ENCODE results near the gene PLA2G6.
"Not testable (repeated sequence)": the region's sequence is repeated elsewhere in the genome, so short reads cannot be mapped to it uniquely, and the experiment has no call there.

The PLA2G6 gene

GRCh38 chr22:38129021-38129420, 52.6 kb downstream of the PLA2G6 start:
- no peak for DNase-seq

DNA sequence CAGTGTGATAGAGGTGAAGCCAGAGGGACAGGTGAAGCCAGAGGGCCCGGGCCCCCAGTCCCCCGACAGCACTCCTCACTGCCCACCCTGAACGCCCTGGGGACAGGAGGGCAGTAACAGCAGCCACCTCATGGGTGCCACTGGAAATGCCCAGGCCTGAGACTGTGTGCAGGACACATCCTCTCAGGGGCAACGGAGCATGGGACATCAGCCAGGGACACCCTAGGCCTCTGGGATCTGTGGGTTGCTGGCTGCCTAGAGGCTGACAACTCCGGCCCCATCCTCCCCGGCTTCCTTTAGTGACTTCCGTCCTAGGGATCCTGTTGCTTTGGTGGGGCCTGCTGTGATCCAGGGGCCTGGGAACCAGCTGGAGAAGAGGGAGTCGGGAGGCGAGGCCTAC, 53.8 kb downstream of the PLA2G6 start:
- DNase-seq, result no peak

DNA sequence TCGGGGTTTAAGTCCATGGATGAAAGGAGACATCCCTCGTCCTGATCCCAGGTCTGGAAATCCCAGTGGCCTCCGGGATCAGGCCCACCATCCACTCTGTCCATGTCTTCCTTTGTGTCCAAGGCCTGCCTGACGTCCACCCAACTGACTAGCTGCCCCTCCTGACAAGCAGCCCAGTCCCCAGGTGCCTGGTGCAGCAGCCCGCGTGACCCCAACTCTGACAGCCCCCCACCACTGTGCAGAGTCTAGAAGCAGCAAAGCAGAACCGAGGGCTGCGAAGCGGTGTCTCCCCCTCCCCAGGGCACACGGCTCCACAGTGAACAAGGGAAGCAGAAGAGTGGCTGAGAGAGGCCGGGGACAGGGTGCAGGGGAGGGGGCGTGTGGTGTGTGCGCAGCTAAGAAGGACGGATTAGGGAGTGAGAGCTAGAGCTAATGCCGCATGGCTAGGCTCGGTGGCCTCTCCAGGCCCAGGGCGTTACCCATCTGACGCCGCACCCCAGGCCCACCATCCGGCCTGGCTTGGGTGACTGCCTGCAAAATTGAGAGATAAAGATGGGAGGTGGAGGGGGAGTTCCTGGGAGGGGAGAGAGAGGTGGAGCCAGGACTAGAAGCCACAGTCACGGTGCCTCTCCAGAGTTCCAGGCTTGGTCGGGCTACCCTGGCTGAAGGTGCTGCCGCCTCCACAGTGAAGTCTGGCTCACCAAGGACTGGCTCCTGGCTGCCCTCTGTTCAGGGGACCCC, 54.5 kb downstream of the PLA2G6 start:
- no peak for DNase-seq

GRCh38 chr22:38125751-38126201, 55.9 kb downstream of the PLA2G6 start:
- DNase-seq, result no peak

GRCh38 chr22:38125038-38125610, 56.5 kb downstream of the PLA2G6 start:
- no peak for DNase-seq

DNA sequence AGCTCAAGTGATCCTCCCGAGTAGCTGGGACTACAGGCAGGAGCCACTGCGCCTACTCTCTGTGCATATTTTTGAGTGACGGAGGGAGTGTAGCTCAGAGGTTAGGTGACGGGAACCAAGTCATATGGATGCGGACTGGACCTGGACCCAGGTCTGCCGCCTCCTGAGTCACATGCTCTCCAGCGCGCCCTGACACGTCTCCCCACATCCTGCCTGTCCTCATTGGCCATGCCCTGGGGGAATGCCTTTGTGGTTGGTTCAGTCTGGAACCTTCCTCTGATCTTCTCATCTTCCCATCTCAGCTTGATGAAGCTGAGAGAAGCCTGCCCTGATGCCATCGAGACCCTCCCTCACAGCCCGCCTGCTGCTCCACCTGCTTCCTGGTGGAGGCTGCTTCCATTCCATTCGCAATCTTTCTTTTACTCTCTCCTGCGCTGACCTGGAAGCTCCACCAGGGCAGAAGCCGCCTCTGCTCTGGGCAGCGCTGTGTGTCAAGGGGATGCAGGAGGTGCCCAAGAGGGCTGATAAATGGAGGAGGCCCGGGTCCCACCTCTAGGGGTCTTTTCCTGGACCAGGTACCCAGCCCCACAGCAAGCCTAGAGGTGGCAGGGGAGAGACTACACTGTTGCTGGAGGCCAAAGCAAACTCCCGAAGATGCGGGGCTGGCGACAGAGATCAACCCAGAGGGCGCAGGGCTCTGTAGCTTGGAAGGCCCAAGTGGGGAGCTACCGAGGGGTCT, 57.2 kb downstream of the PLA2G6 start:
- no peak for DNase-seq

- no peak for DNase-seq
Observed at GRCh38 chr22:38122616-38123015, 59.0 kb downstream of the PLA2G6 start.

- DNase-seq, result no peak
Observed at GRCh38 chr22:38120359-38121110, 61.1 kb downstream of the PLA2G6 start.

DNA sequence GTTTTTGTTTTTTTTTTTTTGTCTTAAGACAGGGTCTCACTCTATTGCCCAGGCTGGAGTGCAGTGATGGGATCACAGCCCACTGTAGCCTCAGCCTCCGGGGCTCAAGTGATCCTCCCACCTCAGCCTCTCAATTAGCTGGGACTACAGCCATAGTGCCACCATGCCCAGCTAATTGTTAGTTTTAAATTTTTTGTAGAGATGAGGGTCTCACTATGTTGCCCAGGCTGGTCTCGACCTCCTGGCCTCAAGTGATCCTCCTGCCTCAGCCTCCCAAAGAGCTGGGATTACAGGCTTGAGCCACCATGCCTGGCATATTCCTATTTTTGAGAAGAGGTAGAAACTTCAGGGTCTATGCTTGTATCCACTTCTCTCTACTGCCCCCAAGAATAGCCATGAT, 62.9 kb downstream of the PLA2G6 start:
- not testable (repeated sequence) for DNase-seq

- no peak for DNase-seq
Observed at GRCh38 chr22:38118182-38118581, 63.4 kb downstream of the PLA2G6 start.

DNA sequence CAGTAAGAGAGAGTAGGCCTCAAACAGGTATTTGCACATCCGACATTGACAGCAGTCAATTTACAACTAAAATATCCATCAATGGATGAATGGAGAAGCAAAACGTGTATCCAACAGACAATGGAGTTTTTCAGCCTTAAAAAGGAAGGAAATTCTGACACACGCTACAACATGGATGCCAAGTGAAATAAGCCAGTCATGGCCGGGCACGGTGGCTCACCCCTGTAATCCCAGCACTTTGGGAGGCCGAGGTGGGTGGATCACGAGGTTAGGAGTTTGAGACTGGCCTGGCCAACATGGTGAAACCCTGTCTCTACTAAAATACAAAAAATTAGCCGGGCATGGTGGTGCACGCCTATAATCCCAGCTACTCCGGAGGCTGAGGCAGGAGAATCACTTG, 64.1 kb downstream of the PLA2G6 start:
- not testable (repeated sequence) for DNase-seq

- no peak for DNase-seq
Observed at GRCh38 chr22:38115423-38116205, 66.0 kb downstream of the PLA2G6 start.

- peak; percentile 69 for DNase-seq
Observed at GRCh38 chr22:38114484-38115398, 66.9 kb downstream of the PLA2G6 start.

- no peak for DNase-seq
Observed at GRCh38 chr22:38112381-38112780, 69.2 kb downstream of the PLA2G6 start.

DNA sequence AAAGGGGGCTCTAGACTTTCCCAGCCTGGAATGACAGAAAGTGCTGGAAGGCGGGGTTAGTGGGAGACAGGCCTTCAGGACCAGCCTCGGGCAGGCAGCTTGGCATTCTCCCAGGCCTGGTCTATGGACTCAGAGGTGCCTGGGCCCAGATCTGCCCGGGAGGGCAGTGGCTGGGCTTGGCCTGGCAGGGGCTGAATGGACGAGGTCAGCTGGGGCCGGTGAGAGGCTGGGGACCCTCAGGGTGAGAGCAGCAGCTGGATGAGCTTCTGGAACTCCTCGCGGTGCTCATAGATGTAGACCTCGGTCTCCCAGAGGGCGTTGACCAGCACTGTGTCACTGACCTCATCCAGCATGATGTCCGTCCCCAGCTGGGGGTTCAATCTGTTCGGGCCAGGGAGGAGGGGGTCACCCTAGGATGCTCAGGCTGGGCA, 69.7 kb downstream of the PLA2G6 start:
- DNase-seq, result no peak

- DNase-seq, result no peak
Observed at GRCh38 chr22:38110863-38111852, 70.5 kb downstream of the PLA2G6 start.

GRCh38 chr22:38110008-38110862, 71.4 kb downstream of the PLA2G6 start, which contains the start of gene BAIAP2L2:
Gene BAIAP2L2 (minus strand): TSS chr22:38110684. CDS start chr22:38110525, 159 bp downstream.
- no peak for DNase-seq

DNA sequence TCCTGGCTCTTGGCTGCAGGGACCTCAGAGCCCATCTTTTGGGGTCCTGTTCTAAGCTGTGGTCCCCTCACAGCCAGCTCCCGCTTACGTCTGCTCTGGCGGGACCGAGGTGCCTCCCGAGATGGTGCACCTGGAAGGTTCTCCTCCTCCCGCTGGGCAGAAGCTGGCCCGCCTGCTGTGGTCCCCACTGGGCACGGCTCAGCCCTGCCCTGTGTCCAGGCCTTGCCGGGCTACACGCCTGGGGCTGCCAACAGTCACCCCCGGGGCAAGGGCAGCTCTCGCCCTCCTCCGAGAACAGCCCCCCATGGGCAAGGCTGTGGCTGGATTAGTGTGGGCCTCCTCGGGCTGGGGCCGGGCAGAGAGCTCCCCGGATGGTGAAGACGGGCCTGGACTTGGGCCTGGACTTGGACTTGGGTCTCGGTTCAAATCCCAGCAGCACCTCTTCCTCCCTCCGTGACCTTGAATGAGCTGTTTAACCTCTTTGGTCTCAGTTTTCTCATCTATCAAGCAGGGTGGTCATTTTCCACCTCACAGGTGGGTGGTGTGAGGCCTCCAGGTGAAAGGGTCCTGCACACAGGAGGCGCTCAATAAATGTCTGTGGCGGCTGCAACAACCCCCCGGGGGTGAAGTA, 72.1 kb downstream of the PLA2G6 start:
- no peak for DNase-seq

Measured in CD4-positive, alpha-beta T cell treated with Interferon gamma for 1 hour (primary cell).